Measurements from ENCODE around the gene CNTNAP5. TPM values are rescaled to one million over a fixed set of nuclear protein-coding genes. Genes with fewer than 3 reads are reported as not detected.

The CNTNAP5 gene
- total RNA-seq, 1 donor from 2014 or later, result not detected

DNA sequence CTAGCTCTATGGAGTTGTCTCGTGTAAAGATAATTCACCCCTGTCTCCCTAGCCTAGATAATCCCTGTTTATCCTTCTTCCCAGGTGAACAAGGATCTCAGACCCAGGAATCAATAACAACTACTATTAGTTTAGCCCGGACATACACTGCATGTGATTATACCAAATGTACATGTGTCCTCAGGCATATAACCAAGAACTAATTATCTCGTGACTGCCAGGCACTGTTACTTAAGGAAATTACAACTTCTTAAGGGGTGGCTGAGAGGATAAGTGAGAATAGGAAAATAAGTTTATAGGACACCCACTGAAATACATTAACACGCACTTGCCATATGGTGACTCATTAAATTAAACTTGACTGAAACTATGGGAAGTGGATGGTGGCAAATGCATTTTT lies 126.6 kb downstream of the CNTNAP5 start:
- no peak for DNase-seq (ENCODE audit: low read depth)

GRCh38 chr2:124153713-124154112 lies 128.6 kb downstream of the CNTNAP5 start:
- DNase-seq (ENCODE audit: low read depth), result no peak

- no peak for DNase-seq (ENCODE audit: low read depth)
These were observed 134.1 kb downstream of the CNTNAP5 start for GRCh38 chr2:124159166-124159565.

DNA sequence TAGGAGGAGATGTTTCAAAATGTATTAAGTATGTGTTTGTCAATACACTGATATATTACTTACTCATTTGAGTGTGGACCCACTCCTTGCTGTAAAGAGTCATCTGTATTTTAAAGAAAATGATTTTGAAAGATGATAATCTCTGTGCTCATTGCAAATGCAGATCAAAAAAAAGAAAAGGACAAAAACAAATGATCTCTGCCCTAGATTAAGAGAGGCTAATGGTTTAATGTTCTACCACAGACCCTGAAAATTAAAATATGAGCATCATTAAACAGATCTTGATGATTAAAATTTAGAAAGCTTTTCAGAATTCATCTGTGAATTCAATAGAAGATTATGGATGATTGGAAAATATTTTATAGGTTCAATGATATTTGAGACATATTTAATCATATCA lies 136.5 kb downstream of the CNTNAP5 start:
- DNase-seq (ENCODE audit: low read depth), result no peak

- DNase-seq (ENCODE audit: low read depth), result no peak
These were observed 137.2 kb downstream of the CNTNAP5 start for GRCh38 chr2:124162256-124162655.

- DNase-seq (ENCODE audit: low read depth), result no peak
These were observed 138.8 kb downstream of the CNTNAP5 start for GRCh38 chr2:124163840-124164239.

- DNase-seq (ENCODE audit: low read depth), result no peak
These were observed 140.6 kb downstream of the CNTNAP5 start for GRCh38 chr2:124165698-124166097.

- no peak for DNase-seq (ENCODE audit: low read depth)
These were observed 146.5 kb downstream of the CNTNAP5 start for GRCh38 chr2:124171472-124172063.

GRCh38 chr2:124178719-124179118 lies 153.6 kb downstream of the CNTNAP5 start:
- DNase-seq (ENCODE audit: low read depth), result no peak

- no peak for DNase-seq (ENCODE audit: low read depth)
These were observed 155.5 kb downstream of the CNTNAP5 start for GRCh38 chr2:124180635-124181034.

DNA sequence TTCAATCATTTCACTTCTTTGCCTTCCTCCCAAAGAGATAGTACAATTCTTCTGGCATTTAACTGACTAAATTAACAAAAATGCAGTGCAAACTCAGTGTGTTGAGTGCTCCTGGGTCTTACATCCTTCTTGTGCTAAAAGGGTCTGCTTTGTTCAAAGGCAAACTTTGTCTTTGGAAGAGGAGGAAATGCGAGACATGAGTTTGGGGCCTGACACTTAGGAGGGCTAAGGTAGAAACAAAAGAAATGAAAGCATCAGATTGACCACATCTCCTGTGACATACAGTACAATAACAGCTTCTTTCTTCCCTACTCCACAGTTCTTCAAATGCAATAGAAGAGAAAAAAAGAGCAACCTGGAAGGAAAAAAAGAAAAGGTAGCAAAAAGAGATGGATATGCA lies 161.7 kb downstream of the CNTNAP5 start:
- DNase-seq (ENCODE audit: low read depth), result no peak

- no peak for DNase-seq (ENCODE audit: low read depth)
These were observed 162.9 kb downstream of the CNTNAP5 start for GRCh38 chr2:124187948-124188347.

DNA sequence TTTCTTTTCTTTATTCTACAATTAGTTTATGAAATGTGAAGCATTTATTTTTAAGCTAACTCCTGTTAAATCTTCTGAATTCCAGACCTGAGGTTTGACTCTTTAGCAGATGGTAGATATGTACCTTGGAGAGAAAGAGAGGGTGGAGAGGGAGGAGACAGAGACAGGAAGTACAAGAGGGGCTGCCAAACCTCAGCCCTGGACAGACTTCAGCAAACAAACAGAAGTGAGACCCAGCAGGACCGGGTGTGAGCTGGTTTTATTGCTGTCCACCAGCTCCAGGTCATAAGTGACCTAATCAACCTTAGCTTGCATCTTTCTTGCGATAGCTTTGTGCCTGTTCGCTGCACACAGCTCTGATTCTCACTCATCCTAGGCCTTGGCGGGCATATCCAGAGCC lies 168.6 kb downstream of the CNTNAP5 start:
- DNase-seq (ENCODE audit: low read depth), result no peak

DNA sequence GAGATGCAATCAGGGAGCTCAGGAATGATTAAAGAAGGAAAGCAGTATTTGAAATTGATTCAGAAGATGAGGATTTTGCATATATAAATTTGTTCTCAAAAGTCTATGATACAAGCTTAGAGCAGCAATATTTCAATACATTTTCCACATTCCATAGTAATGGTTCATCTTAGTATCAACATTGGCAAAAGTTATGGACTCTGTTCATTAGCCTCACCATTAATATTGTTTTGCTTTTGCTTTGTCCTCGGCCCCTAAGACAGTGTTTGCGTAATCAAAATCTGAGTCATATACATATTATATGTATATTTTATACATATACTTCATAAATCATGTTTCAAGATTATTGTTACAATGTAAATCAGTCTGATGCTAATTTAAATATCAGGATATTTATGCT lies 176.6 kb downstream of the CNTNAP5 start:
- DNase-seq (ENCODE audit: low read depth), result no peak

- no peak for DNase-seq (ENCODE audit: low read depth)
These were observed 184.4 kb downstream of the CNTNAP5 start for GRCh38 chr2:124209441-124209840.

GRCh38 chr2:124211461-124211860 lies 186.4 kb downstream of the CNTNAP5 start:
- DNase-seq (ENCODE audit: low read depth), result no peak

DNA sequence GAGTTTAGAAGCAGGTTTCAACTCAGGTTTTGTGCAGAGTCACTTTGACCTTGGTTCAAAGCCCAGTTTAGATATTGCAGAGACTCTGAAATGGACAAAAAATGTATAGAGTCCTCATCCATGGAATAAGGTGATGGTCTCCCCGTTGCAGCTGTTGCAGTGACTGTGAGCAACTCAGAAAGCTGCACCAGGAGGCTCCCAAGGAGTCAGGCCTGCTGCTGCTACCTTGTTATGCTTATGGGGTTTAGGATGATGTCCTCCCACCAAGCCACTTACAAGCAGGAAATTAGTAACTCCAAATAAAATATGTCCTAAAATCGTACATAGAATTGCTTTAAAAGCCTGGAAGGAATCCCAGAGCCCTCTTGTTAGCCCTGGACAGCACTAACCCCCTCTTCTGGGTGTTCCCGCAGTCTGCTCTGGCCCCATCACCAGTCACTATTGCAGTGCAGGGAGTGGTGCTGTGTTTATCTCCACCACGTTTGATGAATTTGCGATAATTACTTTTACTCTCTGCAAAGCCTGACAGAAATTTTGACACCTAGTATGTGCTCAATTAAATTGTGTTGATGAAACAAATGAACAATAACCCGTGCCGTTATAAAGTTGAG lies 189.0 kb downstream of the CNTNAP5 start:
- DNase-seq (ENCODE audit: low read depth), result no peak

- no peak for DNase-seq (ENCODE audit: low read depth)
These were observed 221.1 kb downstream of the CNTNAP5 start for GRCh38 chr2:124246170-124246569.

GRCh38 chr2:124248386-124248785 lies 223.3 kb downstream of the CNTNAP5 start:
- DNase-seq (ENCODE audit: low read depth), result no peak

DNA sequence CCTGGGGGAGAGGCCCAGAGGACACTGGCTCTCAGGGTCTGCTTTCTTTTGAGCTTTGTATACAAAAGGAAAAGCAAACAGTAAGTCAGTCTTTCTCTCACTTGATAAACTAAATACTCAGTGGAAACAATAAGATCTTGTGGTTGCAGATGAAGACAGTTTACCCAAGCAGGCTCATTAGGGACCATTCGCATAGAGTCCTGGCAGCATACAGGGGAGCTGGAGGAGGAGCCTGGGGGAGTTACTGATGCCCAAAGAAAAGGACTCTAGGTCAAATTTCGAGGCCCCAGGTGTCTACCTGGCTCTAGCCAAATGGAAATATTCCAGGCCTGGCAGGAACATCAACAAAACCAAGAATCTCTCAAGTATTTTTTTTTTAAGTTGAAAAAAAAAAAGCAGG lies 225.3 kb downstream of the CNTNAP5 start:
- no peak for DNase-seq (ENCODE audit: low read depth)

- DNase-seq (ENCODE audit: low read depth), result no peak
These were observed 229.5 kb downstream of the CNTNAP5 start for GRCh38 chr2:124254621-124255020.

- no peak for DNase-seq (ENCODE audit: low read depth)
These were observed 232.0 kb downstream of the CNTNAP5 start for GRCh38 chr2:124257120-124257519.

GRCh38 chr2:124258140-124258880 lies 233.2 kb downstream of the CNTNAP5 start:
- DNase-seq (ENCODE audit: low read depth), result no peak

Data from myocyte (in vitro differentiated cells).